GM04503 (cell line): ENCODE data around the gene SLC12A3.
"Not testable (repeated sequence)": the region's sequence is repeated elsewhere in the genome, so short reads cannot be mapped to it uniquely, and the experiment has no call there.

Source experiments
- DNase-seq: peaks from one replicate; pipeline ENCODE4 v3.0.0-alpha.2; 2012; ENCODE audit warnings: low read depth

Gene SLC12A3

GRCh38 chr16:56921571-56921970, 56.6 kb downstream of the SLC12A3 start:
- DNase-seq = no peak

GRCh38 chr16:56923481-56924091, 58.6 kb downstream of the SLC12A3 start:
- DNase-seq = no peak

GRCh38 chr16:56927471-56927870, 62.5 kb downstream of the SLC12A3 start:
- no peak for DNase-seq

- no peak for DNase-seq
These were observed 64.6 kb downstream of the SLC12A3 start for GRCh38 chr16:56929639-56930038.

- no peak for DNase-seq
These were observed 65.7 kb downstream of the SLC12A3 start for GRCh38 chr16:56930486-56931270.

- no peak for DNase-seq
These were observed 66.4 kb downstream of the SLC12A3 start for GRCh38 chr16:56931271-56931891.

- peak; percentile 77 for DNase-seq
These were observed 67.1 kb downstream of the SLC12A3 start, which contains the start of gene HERPUD1 for GRCh38 chr16:56931892-56932720. Gene HERPUD1 (plus strand): TSS chr16:56932142. CDS start chr16:56932245, 103 bp downstream.

- peak; percentile 35 for DNase-seq
These were observed 68.0 kb downstream of the SLC12A3 start for GRCh38 chr16:56932721-56933619.

GRCh38 chr16:56933828-56934598, 69.0 kb downstream of the SLC12A3 start:
- no peak for DNase-seq

- not testable (repeated sequence) for DNase-seq
These were observed 69.7 kb downstream of the SLC12A3 start for GRCh38 chr16:56934599-56935145.

- DNase-seq = no peak
These were observed 70.2 kb downstream of the SLC12A3 start for GRCh38 chr16:56935201-56935600.

GRCh38 chr16:56936491-56936890, 71.5 kb downstream of the SLC12A3 start:
- no peak for DNase-seq

- no peak for DNase-seq
These were observed 71.9 kb downstream of the SLC12A3 start for GRCh38 chr16:56936950-56937349.

- DNase-seq = no peak
These were observed 73.9 kb downstream of the SLC12A3 start for GRCh38 chr16:56938664-56939513.

- DNase-seq = no peak
These were observed 74.8 kb downstream of the SLC12A3 start for GRCh38 chr16:56939801-56940200.

- DNase-seq = no peak
These were observed 76.1 kb downstream of the SLC12A3 start for GRCh38 chr16:56941092-56941491.

GRCh38 chr16:56941856-56942331, 76.9 kb downstream of the SLC12A3 start:
- no peak for DNase-seq

GRCh38 chr16:56943761-56944375, 78.9 kb downstream of the SLC12A3 start:
- DNase-seq = no peak
